ENCODE data around the gene BNC2.
"Not testable (repeated sequence)": the region's sequence is repeated elsewhere in the genome, so short reads cannot be mapped to it uniquely, and the experiment has no call there.

The BNC2 gene

DNA sequence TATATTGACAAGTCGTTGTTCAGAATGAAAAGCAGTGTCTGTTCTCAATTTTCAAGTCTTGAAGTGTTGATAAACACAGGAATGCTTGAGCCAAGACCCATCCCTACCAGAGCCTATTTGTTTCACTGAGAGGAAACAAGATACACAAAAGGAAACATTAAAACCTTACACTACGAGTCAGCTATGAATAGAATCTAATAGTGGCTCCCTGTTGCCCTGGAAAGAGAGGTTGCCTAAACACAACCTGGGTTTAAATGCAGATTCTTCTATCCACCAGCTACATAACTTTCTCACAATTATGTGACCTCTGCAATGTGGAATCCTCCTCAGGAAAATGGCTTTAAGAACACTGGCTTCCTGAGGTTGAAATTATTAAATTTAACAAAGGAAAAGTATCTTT, 29.1 kb upstream of the BNC2 start:
- TF ChIP-seq, protein P1, sequence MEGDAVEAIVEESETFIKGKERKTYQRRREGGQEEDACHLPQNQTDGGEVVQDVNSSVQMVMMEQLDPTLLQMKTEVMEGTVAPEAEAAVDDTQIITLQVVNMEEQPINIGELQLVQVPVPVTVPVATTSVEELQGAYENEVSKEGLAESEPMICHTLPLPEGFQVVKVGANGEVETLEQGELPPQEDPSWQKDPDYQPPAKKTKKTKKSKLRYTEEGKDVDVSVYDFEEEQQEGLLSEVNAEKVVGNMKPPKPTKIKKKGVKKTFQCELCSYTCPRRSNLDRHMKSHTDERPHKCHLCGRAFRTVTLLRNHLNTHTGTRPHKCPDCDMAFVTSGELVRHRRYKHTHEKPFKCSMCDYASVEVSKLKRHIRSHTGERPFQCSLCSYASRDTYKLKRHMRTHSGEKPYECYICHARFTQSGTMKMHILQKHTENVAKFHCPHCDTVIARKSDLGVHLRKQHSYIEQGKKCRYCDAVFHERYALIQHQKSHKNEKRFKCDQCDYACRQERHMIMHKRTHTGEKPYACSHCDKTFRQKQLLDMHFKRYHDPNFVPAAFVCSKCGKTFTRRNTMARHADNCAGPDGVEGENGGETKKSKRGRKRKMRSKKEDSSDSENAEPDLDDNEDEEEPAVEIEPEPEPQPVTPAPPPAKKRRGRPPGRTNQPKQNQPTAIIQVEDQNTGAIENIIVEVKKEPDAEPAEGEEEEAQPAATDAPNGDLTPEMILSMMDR (IDR thresholded peaks at IDR 0.05; ENCODE audit: borderline replicate concordance, control extremely low read depth, extremely low read depth, insufficient read depth, missing control alignments) = no peak
- no peak for DNase-seq (ENCODE audit: low spot score)
- in situ Hi-C loops (cut with MboI; ENCODE audit: low sequenced_read_pairs, unreplicated experiment) = no loop called here

DNA sequence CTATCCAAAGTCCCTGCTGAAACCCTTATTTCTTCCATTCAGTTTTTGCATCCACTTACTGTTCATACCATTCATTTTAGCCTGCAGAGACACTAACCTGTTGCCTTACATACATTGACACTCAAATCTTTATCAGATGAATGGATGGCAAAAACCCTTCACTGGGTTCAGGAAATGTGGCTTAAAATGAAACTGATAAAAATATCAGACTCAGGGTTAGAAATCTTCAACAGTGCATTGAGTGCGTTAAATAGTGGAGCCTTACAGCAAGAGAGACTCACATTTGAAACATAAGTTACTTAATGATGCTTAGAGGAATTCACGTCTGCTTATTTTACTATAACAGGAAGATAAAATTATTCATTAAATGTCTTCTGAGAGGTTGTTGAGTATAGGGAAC, 28.0 kb upstream of the BNC2 start:
- DNase-seq (ENCODE audit: low spot score) = no peak
- in situ Hi-C loops (cut with MboI; ENCODE audit: low sequenced_read_pairs, unreplicated experiment) = no loop called here
- TF ChIP-seq, protein P1 (IDR thresholded peaks at IDR 0.05; ENCODE audit: borderline replicate concordance, control extremely low read depth, extremely low read depth, insufficient read depth, missing control alignments) = no peak

DNA sequence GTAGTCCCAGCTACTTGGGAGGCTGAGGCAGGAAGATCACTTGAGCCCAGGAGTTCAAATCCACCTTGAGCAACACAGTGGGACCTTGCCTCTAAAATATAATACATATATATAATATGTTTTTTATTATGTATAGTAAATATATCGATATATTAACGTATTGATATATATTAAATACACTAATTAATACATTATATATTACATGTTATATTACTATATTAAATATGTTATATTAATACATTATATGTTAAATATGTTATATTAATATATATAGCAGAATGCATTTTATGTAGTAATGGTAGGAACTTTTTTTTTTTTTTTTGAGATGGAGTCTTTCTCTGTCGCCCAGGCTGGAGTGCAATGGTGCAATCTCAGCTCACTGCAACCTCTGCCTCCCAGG, 18.1 kb upstream of the BNC2 start:
- DNase-seq (ENCODE audit: low spot score) = no peak
- TF ChIP-seq, protein P1 (IDR thresholded peaks at IDR 0.05; ENCODE audit: borderline replicate concordance, control extremely low read depth, extremely low read depth, insufficient read depth, missing control alignments) = no peak
- in situ Hi-C loops (cut with MboI; ENCODE audit: low sequenced_read_pairs, unreplicated experiment) = no loop called here

DNA sequence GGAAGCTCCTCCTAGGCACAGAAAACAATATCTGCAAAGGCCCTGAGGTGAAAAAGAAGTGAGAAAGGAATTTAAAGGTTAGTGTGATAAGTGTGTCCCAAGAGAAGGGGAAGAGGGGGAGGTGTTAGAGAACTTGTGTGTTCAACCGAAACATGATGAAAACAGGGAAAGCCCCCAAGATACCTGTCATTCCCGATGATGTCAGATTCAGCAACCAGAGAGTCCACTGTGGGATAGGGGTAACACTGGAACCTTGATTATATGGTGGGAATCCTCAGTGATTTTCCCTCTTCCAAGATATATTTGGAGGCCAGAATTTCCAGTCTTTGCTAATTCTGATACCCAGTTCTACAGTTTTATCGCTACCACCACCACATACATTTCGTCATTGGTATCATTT, 15.5 kb upstream of the BNC2 start:
- in situ Hi-C loops (cut with MboI; ENCODE audit: low sequenced_read_pairs, unreplicated experiment) = no loop called here
- TF ChIP-seq, protein P1 (IDR thresholded peaks at IDR 0.05; ENCODE audit: borderline replicate concordance, control extremely low read depth, extremely low read depth, insufficient read depth, missing control alignments) = no peak
- no peak for DNase-seq (ENCODE audit: low spot score)

DNA sequence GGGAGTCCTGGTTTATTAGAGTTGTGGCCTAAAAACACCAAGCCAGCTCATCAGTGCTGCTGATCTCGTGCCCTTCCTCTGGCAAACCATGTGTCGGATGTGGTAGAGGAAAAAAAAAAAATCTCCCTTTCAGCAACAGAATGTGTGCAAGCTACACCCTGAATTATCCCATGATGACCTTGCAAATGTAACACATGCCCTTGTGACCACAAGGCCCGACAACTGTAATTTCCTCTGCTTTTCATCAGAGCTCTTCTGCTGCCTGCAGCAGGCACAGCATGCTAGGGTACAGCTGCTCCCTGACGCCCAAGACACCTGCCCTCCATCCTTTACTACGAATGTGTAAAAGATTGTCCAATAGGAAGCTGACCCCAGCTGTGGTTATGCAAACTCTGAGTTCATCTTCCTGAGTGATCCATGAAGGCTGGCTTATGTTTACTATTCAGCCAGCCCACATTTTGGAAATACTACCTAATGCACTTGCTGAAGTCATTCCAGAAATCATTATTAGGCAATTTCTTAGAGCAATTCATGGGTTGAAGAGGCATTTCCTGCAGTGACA, 14.6 kb upstream of the BNC2 start:
- DNase-seq (ENCODE audit: low spot score) = no peak
- TF ChIP-seq, protein P1 (IDR thresholded peaks at IDR 0.05; ENCODE audit: borderline replicate concordance, control extremely low read depth, extremely low read depth, insufficient read depth, missing control alignments) = no peak
- in situ Hi-C loops (cut with MboI; ENCODE audit: low sequenced_read_pairs, unreplicated experiment) = no loop called here

DNA sequence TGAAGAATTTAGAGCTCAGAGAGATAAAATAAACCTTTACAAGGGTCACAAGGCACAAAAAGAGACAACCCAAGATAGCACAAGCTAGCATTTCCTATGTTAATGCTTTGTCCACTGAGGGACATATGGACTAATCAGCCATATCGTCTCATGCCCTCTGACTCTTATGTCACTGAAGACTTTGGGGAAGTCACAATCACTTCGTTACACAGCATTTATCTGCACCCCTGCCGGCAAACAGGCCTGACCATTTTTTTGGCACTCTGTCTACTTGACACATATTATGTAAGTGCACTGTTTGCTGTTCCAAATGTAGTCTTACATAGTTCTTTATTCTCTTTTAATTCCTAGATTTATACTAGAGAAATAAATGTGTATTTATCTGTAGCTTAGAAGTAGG, 13.9 kb upstream of the BNC2 start:
- in situ Hi-C loops (cut with MboI; ENCODE audit: low sequenced_read_pairs, unreplicated experiment) = no loop called here
- DNase-seq (ENCODE audit: low spot score) = no peak
- TF ChIP-seq, protein P1 (IDR thresholded peaks at IDR 0.05; ENCODE audit: borderline replicate concordance, control extremely low read depth, extremely low read depth, insufficient read depth, missing control alignments) = no peak

DNA sequence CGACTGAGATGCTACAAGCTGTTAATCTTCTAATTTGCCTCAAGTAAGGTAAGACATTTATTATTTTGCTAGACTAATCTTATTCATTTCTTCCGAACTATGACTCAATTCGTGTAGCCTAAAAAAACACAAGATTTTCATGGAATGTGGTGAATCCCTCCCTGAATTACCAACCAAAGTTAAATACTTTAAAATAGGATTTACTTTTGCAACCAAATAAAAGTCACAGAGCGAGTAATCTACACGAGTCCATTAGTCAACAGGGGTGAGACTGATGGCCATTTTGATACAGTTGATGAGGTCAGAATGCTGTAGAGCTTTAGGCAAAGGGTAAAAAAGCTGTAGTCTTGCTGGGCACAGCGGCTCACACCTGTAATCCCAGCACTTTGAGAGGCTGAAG, 13.1 kb upstream of the BNC2 start:
- DNase-seq (ENCODE audit: low spot score) = no peak
- TF ChIP-seq, protein P1 (IDR thresholded peaks at IDR 0.05; ENCODE audit: borderline replicate concordance, control extremely low read depth, extremely low read depth, insufficient read depth, missing control alignments) = no peak
- in situ Hi-C loops (cut with MboI; ENCODE audit: low sequenced_read_pairs, unreplicated experiment) = no loop called here

DNA sequence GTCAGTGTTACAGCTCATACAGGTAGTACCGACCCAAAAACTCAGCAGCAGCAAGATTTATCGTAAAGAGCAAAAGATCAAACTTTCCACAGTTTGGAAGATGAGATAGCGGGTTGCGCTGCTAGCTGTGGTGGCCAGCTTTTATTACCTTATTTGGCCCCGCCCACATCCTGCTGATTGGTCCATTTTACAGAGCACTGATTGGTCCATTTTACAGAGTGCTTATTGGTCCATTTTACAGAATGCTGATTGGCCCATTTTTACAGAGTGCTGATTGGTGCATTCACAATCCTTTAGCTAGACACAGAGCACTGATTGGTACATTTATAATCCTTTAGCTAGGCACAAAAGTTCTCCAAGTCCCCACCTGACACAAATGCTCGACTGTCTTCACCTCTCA, 12.0 kb upstream of the BNC2 start:
- in situ Hi-C loops (cut with MboI; ENCODE audit: low sequenced_read_pairs, unreplicated experiment); DNase-seq (ENCODE audit: low spot score): not testable (repeated sequence)

Data from GM13976 (cell line).